Thoracic aorta (tissue), 2 donors: Measurements from ENCODE around the gene BRF1. TPM values are rescaled to one million over a fixed set of nuclear protein-coding genes. Genes with fewer than 3 reads are reported as not detected.

ENCODE experiments used
- ATAC-seq: fragments of 150-250 bp; one replicate; pipeline ENCODE4 v1.8.0; 2017; ENCODE audit warnings: low read depth; ENCODE audit not compliant: insufficient number of reproducible peaks, low FRiP score
- DNase-seq: peaks from one replicate; pipeline ENCODE4 v3.0.0-alpha.2; 2020; ENCODE audit warnings: low spot score
- H3K27ac ChIP-seq, 2 donors: fragments of 200-600 bp; sonication (generic); 1 replicate in 1 of 2; 2 replicates in 1 of 2; pipeline ENCODE4 v1.5.1; 2016; ENCODE audit warnings: mild to moderate bottlenecking in 2 of 2, moderate library complexity in 2 of 2
- H3K27me3 ChIP-seq: fragments of 200-600 bp; sonication (generic); replicated peaks from 2 replicates; pipeline ENCODE4 v1.6.0; 2016; ENCODE audit warnings: mild to moderate bottlenecking; ENCODE audit not compliant: insufficient read depth
- H3K36me3 ChIP-seq: fragments of 200-600 bp; sonication (generic); one replicate; pipeline ENCODE4 v1.5.1; 2016
- H3K4me1 ChIP-seq, 2 donors: fragments of 200-600 bp; sonication (generic); 1 replicate in 1 of 2; 2 replicates in 1 of 2; pipeline versions ENCODE4 v1.5.1 to v1.6.0; 2016; ENCODE audit warnings: low read depth in 2 of 2, mild to moderate bottlenecking in 1 of 2; ENCODE audit not compliant: control insufficient read depth in 1 of 2
- H3K4me3 ChIP-seq: fragments of 200-600 bp; sonication (generic); 2 replicates; pipeline ENCODE4 v1.5.1; 2016; ENCODE audit warnings: mild to moderate bottlenecking
- H3K9me3 ChIP-seq: fragments of 200-600 bp; sonication (generic); 2 replicates; pipeline ENCODE4 v1.5.1; 2016
- total RNA-seq, 2 donors: library from RNA; depleted of rRNA; stranded (reverse); fragments of >200 nt; gene quantifications; one replicate each; pipeline versions ENCODE4 v1.1.0 to v1.2.3, GENCODE V29; 2016
- TF ChIP-seq, protein P1 (sequence below): fragments of 200-600 bp; sonication (generic); IDR thresholded peaks from one replicate; pipeline ENCODE4 v1.5.1; 2019; ENCODE audit warnings: antibody characterized with exemption

The BRF1 gene
- total RNA-seq, 2 donors from 2014 or later, result 49.4 to 80.5 TPM

DNA sequence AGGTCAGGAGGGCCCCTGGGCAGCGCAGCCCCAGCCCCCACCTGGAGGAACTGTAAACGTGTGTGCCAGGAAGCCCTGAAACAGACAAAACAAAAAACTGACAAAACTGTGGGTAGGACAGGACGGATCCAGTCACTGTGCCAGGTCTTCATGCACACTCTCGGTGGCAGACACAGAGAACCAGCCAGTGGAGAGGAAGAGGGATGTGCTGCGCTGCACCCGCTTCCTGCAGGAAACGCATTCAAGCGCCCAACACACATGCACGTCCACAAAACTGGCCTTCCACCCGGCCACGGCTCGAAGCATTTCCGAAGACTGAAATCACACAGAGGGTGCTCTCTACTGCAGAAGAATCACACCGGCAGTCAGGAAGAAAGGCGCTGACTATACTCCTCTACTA is 16.9 kb downstream of the BRF1 start:
- H3K9me3 ChIP-seq, result no peaks in the 10 kb centered on the region
- peaks cover 3% of the 10 kb centered on the region for H3K36me3 ChIP-seq
- no peaks in the 10 kb centered on the region for H3K27me3 ChIP-seq
- H3K4me1 ChIP-seq, result peaks cover 0 to 7% of the 10 kb centered on the region in 2 donors
- ATAC-seq (no peak), DNase-seq (no peak)
- no peak overlapping the region for H3K27ac ChIP-seq
- TF ChIP-seq, protein P1, sequence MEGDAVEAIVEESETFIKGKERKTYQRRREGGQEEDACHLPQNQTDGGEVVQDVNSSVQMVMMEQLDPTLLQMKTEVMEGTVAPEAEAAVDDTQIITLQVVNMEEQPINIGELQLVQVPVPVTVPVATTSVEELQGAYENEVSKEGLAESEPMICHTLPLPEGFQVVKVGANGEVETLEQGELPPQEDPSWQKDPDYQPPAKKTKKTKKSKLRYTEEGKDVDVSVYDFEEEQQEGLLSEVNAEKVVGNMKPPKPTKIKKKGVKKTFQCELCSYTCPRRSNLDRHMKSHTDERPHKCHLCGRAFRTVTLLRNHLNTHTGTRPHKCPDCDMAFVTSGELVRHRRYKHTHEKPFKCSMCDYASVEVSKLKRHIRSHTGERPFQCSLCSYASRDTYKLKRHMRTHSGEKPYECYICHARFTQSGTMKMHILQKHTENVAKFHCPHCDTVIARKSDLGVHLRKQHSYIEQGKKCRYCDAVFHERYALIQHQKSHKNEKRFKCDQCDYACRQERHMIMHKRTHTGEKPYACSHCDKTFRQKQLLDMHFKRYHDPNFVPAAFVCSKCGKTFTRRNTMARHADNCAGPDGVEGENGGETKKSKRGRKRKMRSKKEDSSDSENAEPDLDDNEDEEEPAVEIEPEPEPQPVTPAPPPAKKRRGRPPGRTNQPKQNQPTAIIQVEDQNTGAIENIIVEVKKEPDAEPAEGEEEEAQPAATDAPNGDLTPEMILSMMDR, result no peak
- H3K4me3 ChIP-seq, result no peak overlapping the region

DNA sequence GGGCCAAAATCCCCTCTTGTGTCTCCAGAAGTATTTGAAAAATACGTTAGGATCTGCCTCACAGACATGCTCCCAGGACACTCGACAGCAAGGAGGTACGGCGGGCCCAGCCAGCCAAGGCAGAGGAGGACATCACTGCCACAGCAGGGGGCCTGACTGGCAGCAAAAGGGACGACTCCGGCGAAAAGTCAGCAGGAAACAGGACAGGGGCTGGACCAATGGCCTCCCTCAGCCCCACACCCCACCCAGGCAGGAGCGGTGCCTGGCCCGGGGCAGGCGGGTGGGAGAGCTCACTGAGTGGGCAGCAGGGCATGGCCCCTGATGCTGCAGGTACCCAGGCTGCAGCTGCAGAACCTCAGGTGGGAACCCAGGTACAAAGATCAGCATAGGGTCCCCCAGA is 17.8 kb downstream of the BRF1 start:
- TF ChIP-seq, protein P1, result no peak
- Histone ChIP-seq H3K4me1 (peaks cover 0 to 7% of the 10 kb centered on the region in 2 donors), H3K27ac (no peak overlapping the region), H3K36me3 (peaks cover 3% of the 10 kb centered on the region), H3K4me3 (no peak overlapping the region), H3K27me3 (no peaks in the 10 kb centered on the region), H3K9me3 (no peaks in the 10 kb centered on the region)
- ATAC-seq (no peak), DNase-seq (no peak)

DNA sequence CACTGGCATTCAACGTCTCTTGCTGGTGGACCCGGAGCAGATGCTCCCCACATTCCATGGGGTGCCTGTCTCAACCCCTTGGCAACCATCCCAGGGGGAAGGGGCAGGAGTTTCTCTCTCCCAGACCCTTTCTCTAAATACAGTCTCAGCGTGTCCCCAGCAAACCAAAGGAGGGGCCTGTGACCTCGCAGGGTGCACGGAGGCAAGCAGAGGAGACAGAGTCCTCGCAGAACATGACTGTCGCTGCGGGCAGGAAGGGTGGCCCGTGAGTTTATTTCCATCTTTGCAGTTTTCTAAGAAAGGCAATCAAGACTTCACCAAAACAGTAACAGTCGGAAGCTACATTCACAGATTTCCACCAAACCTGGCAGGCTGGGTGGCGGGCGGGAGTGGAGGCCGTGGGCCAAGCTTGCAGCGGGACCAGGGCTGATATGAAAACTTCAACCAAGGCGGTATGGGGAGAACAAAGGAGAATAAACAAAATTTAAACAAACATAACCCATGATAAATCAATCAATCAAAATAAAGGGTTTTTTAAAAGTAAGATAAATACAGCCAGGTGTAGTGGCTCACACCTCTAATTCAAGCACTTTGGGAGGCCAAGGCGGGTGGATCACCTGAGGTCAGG is 18.6 kb downstream of the BRF1 start:
- Histone ChIP-seq H3K4me1 (peaks cover 0 to 7% of the 10 kb centered on the region in 2 donors), H3K9me3 (no peaks in the 10 kb centered on the region), H3K27ac (no peak overlapping the region), H3K27me3 (no peaks in the 10 kb centered on the region), H3K4me3 (no peak overlapping the region), H3K36me3 (peaks cover 3% of the 10 kb centered on the region)
- TF ChIP-seq, protein P1, result no peak
- DNase-seq (no peak), ATAC-seq (no peak)

DNA sequence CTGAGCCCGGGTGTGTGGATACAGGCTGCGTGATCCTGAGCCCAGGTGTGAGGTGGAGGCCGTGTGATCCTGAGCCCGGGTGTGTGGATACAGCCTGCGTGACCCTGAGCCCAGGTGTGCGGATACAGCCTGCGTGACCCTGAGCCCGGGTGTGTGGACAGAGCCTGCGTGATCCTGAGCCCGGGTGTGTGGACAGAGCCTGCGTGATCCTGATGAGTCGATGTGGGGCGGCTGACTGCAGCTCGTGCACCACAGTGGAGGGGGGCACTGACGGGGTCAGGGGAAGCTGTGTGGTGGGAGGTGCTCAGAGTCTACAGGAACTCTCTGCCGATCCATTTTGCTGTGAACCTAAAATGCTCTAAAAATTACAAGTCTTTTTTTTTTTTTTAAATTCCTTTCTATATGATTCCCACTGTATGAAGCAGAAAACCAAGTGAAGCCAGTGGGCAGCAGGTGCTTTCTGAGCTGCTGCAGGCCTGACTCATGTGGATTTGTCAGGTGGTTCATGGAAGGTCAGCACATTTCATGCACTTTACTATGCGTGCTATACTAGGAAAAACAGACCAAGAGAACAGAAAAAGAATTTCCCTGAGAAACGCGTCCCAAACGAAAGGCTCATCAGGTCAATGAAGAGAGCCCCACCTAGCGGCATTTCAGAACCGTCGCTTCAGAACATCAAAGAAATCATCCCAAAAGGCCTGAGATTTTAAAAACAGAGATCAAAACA is 19.3 kb downstream of the BRF1 start:
- ATAC-seq (no peak), DNase-seq (no peak)
- Histone ChIP-seq H3K4me1 (peaks cover 0 to 7% of the 10 kb centered on the region in 2 donors), H3K4me3 (no peak overlapping the region), H3K27me3 (no peaks in the 10 kb centered on the region), H3K36me3 (peaks cover 3% of the 10 kb centered on the region), H3K27ac (no peak overlapping the region), H3K9me3 (no peaks in the 10 kb centered on the region)
- TF ChIP-seq, protein P1, result peak; percentile 40

DNA sequence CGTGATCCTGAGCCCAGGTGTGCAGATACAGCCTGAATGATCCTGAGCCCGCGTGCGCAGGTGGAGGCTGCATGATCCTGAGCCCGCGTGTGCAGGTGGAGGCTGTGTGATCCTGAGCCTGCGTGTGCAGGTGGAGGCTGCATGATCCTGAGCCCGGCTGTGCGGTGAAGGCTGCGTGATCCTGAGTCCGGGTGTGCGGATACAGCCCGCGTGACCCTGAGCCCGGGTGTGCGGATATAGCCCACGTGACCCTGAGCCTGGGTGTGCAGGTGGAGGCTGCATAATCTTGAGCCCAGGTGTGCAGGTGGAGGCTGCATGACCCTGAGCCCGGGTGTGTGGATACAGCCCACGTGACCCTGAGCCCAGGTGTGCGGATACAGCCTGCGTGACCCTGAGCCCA is 20.3 kb downstream of the BRF1 start:
- ATAC-seq (no peak), DNase-seq (no peak)
- TF ChIP-seq, protein P1, result no peak
- no peaks in the 10 kb centered on the region for H3K36me3 ChIP-seq
- no peaks in the 10 kb centered on the region for H3K27me3 ChIP-seq
- peaks cover 0 to 7% of the 10 kb centered on the region in 2 donors for H3K4me1 ChIP-seq
- no peak overlapping the region for H3K4me3 ChIP-seq
- H3K27ac ChIP-seq, result no peak overlapping the region
- H3K9me3 ChIP-seq, result no peaks in the 10 kb centered on the region
